NT2/D1 (cell line): ENCODE data around the gene DYNC1LI1.

Experiments
- SUZ12 ChIP-seq: IDR thresholded peaks from 2 replicates; pipeline ENCODE4 v1.6.1; 2011; ENCODE audit not compliant: insufficient read length, insufficient read depth; ENCODE audit errors: extremely low read depth
- YY1 ChIP-seq: IDR thresholded peaks from 2 replicates; pipeline ENCODE4 v1.6.1; 2011; ENCODE audit not compliant: insufficient read length, insufficient read depth
- ZNF274 ChIP-seq: IDR thresholded peaks from 2 replicates; pipeline ENCODE4 v1.6.1; 2011; ENCODE audit warnings: mild to moderate bottlenecking, low read depth, low read length

DNA sequence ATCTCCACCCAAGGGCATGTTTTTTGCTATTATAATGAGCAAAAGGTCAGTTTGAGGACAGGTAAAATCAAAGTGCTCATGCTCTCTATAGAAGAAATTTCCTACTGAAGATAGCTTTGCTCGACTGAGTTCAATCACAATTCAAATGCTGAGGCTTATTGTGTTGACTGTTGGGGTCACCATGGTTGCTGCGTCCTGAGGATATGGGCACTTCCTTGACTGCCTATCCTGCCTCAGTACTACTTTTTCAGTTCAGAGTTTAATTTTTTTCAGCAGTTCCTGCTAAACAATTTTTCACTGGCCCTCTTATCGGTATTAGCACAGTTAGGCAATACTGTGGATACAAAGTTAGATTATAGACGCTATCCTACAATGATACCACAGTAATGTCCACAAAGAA, 64.2 kb downstream of the DYNC1LI1 start:
- TF ChIP-seq YY1 (no peak), ZNF274 (no peak), SUZ12 (no peak)
